Natural killer cell treated with Interleukin-12 subunit alpha and Interleukin-12 subunit beta and Interleukin-15 and Interleukin-18, amount 100 ng/mL, for 72 hours (primary cell): ENCODE results near the gene SAT1. TPM values are rescaled to one million over a fixed set of nuclear protein-coding genes. Genes with fewer than 3 reads are reported as not detected.
"Not testable (repeated sequence)": the region's sequence is repeated elsewhere in the genome, so short reads cannot be mapped to it uniquely, and the experiment has no call there.

Experiments used
- ATAC-seq, 2 donors: fragments of 150-1000 bp; cut with Tn5 transposase in 1 of 2; sonication (Bioruptor Pico), chemical (Tn5 transposase) in 1 of 2; 2 replicates each; pipeline ENCODE4 v1.10.0; 2021
- DNase-seq: peaks from one replicate; pipeline ENCODE4 v3.0.0; 2022; ENCODE audit warnings: low spot score
- H3K27ac Mint-ChIP-seq, 2 donors: 1 replicate in 1 of 2; 2 replicates in 1 of 2; pipeline ENCODE4 v1.8.0; 2022; ENCODE audit warnings: mixed read lengths in 2 of 2, mild to moderate bottlenecking in 1 of 2, moderate library complexity in 1 of 2
- H3K27me3 Mint-ChIP-seq, 2 donors: 1 replicate in 1 of 2; 2 replicates in 1 of 2; pipeline ENCODE4 v1.8.0; 2022; ENCODE audit warnings: mixed read lengths in 2 of 2
- H3K36me3 Mint-ChIP-seq: one replicate; pipeline ENCODE4 v1.8.0; 2022; ENCODE audit warnings: mixed read lengths
- H3K4me1 Mint-ChIP-seq, 2 donors: 1 replicate in 1 of 2; 2 replicates in 1 of 2; pipeline ENCODE4 v1.8.0; 2022; ENCODE audit warnings: low read depth in 2 of 2, mixed read lengths in 2 of 2, mild to moderate bottlenecking in 1 of 2
- H3K4me3 Mint-ChIP-seq: one replicate; pipeline ENCODE4 v1.8.0; 2022; ENCODE audit warnings: mixed read lengths
- H3K9me3 Mint-ChIP-seq: 2 replicates; pipeline ENCODE4 v1.8.0; 2022; ENCODE audit warnings: mixed read lengths
- total RNA-seq, 2 donors: library from RNA; stranded (reverse); gene quantifications; one replicate each; pipeline ENCODE4 v1.2.3, GENCODE V29; 2022

SAT1 gene
- total RNA-seq, 2 donors from 2014 or later, result 122 to 135 TPM

- H3K27me3 Mint-ChIP-seq, result no peaks in the 10 kb centered on the region
- no peaks in the 10 kb centered on the region for H3K36me3 Mint-ChIP-seq
- no peak for ATAC-seq
Measured at GRCh38 chrX:23764188-23764984, 18.6 kb upstream of the SAT1 start.

GRCh38 chrX:23765449-23765848 is 17.5 kb upstream of the SAT1 start:
- ATAC-seq (no peak), DNase-seq (no peak)
- Mint-ChIP-seq H3K36me3 (no peaks in the 10 kb centered on the region), H3K27me3 (no peaks in the 10 kb centered on the region), H3K9me3 (no peaks in the 10 kb centered on the region), H3K27ac (no peak overlapping the region), H3K4me1 (peaks cover 0 to 4% of the 10 kb centered on the region in 2 donors), H3K4me3 (no peak overlapping the region)

More at GRCh38 chrX:23764188-23764984, 18.6 kb upstream of the SAT1 start:
- Mint-ChIP-seq H3K9me3 (no peaks in the 10 kb centered on the region), H3K27ac (peak overlapping the region in 1 of 2 donors; percentile 38), H3K4me1 (peaks cover 0 to 4% of the 10 kb centered on the region in 2 donors), H3K4me3 (no peak overlapping the region)
- DNase-seq, result no peak

- Mint-ChIP-seq H3K4me3 (no peak overlapping the region), H3K27ac (no peak overlapping the region), H3K27me3 (no peaks in the 10 kb centered on the region), H3K9me3 (no peaks in the 10 kb centered on the region), H3K4me1 (peaks cover 0 to 4% of the 10 kb centered on the region in 2 donors), H3K36me3 (no peaks in the 10 kb centered on the region)
- ATAC-seq (no peak), DNase-seq (no peak)
Measured at GRCh38 chrX:23765868-23766267, 17.1 kb upstream of the SAT1 start.

GRCh38 chrX:23766650-23767551 is 16.1 kb upstream of the SAT1 start:
- no peak for DNase-seq

GRCh38 chrX:23770142-23770541 is 12.8 kb upstream of the SAT1 start:
- peaks cover 10% of the 10 kb centered on the region in 2 donors for H3K4me1 Mint-ChIP-seq
- DNase-seq (no peak), ATAC-seq (no peak)
- H3K9me3 Mint-ChIP-seq, result no peaks in the 10 kb centered on the region
- H3K27ac Mint-ChIP-seq, result no peak overlapping the region
- no peak overlapping the region for H3K4me3 Mint-ChIP-seq
- H3K27me3 Mint-ChIP-seq, result no peaks in the 10 kb centered on the region
- no peaks in the 10 kb centered on the region for H3K36me3 Mint-ChIP-seq

More at GRCh38 chrX:23766650-23767551, 16.1 kb upstream of the SAT1 start:
- no peaks in the 10 kb centered on the region for H3K27me3 Mint-ChIP-seq
- ATAC-seq, result peak; percentile 62 to 83
- peak overlapping the region; percentile 39 for H3K4me3 Mint-ChIP-seq
- no peaks in the 10 kb centered on the region for H3K36me3 Mint-ChIP-seq
- H3K4me1 Mint-ChIP-seq, result peaks cover 0 to 4% of the 10 kb centered on the region in 2 donors
- H3K27ac Mint-ChIP-seq, result peak overlapping the region in 1 of 2 donors; percentile 35
- H3K9me3 Mint-ChIP-seq, result no peaks in the 10 kb centered on the region

- not testable (repeated sequence) for DNase-seq, H3K9me3 Mint-ChIP-seq, H3K27me3 Mint-ChIP-seq, ATAC-seq, H3K4me3 Mint-ChIP-seq, H3K27ac Mint-ChIP-seq, H3K36me3 Mint-ChIP-seq
- H3K4me1 Mint-ChIP-seq, result peaks cover 10% of the 10 kb centered on the region in 2 donors
Measured at GRCh38 chrX:23771086-23771485, 11.9 kb upstream of the SAT1 start.

GRCh38 chrX:23773601-23774175 is 9.3 kb upstream of the SAT1 start:
- Mint-ChIP-seq H3K27ac (peak overlapping the region; percentile 95 to 97), H3K27me3 (no peaks in the 10 kb centered on the region), H3K4me1 (peaks cover 10% of the 10 kb centered on the region in 2 donors), H3K36me3 (no peaks in the 10 kb centered on the region), H3K9me3 (no peaks in the 10 kb centered on the region), H3K4me3 (peak overlapping the region; percentile 71)
- peak; percentile 85 to 86 for ATAC-seq
- no peak for DNase-seq

GRCh38 chrX:23776363-23776762 is 6.6 kb upstream of the SAT1 start:
- ATAC-seq, result no peak
- no peaks in the 10 kb centered on the region for H3K36me3 Mint-ChIP-seq
- no peak overlapping the region for H3K27ac Mint-ChIP-seq
- DNase-seq, result no peak
- no peaks in the 10 kb centered on the region for H3K27me3 Mint-ChIP-seq
- no peaks in the 10 kb centered on the region for H3K9me3 Mint-ChIP-seq
- no peak overlapping the region for H3K4me3 Mint-ChIP-seq
- H3K4me1 Mint-ChIP-seq, result peaks cover 10 to 20% of the 10 kb centered on the region in 2 donors

GRCh38 chrX:23779025-23779424 is 3.9 kb upstream of the SAT1 start:
- Mint-ChIP-seq H3K9me3 (no peaks in the 10 kb centered on the region), H3K27me3 (no peaks in the 10 kb centered on the region), H3K4me3 (no peak overlapping the region), H3K4me1 (peaks cover 16 to 24% of the 10 kb centered on the region in 2 donors), H3K27ac (peak overlapping the region in 1 of 2 donors; percentile 75), H3K36me3 (peaks cover 5% of the 10 kb centered on the region)
- no peak for DNase-seq
- ATAC-seq, result no peak

- H3K4me1 Mint-ChIP-seq, result peaks cover 22 to 31% of the 10 kb centered on the region in 2 donors
- ATAC-seq (no peak), DNase-seq (no peak)
- peak overlapping the region; percentile 96 for H3K4me3 Mint-ChIP-seq
- H3K27me3 Mint-ChIP-seq, result no peaks in the 10 kb centered on the region
- peaks cover 24% of the 10 kb centered on the region for H3K36me3 Mint-ChIP-seq
- H3K27ac Mint-ChIP-seq, result peak overlapping the region; percentile 96 to 97
- no peaks in the 10 kb centered on the region for H3K9me3 Mint-ChIP-seq
Measured at GRCh38 chrX:23782455-23782854, 518 bp upstream of the SAT1 start.

- Mint-ChIP-seq H3K4me1 (peaks cover 22 to 31% of the 10 kb centered on the region in 2 donors), H3K27me3 (no peaks in the 10 kb centered on the region), H3K4me3 (peak overlapping the region; percentile 96), H3K36me3 (peaks cover 24% of the 10 kb centered on the region), H3K9me3 (no peaks in the 10 kb centered on the region), H3K27ac (peak overlapping the region; percentile 96 to 97)
- DNase-seq (no peak), ATAC-seq (no peak)
Measured at GRCh38 chrX:23783589-23784469, 856 bp downstream of the SAT1 start.

GRCh38 chrX:23784470-23785331 is 1.7 kb downstream of the SAT1 start:
- ATAC-seq, result no peak
- peaks cover 24% of the 10 kb centered on the region for H3K36me3 Mint-ChIP-seq
- no peak for DNase-seq

More at GRCh38 chrX:23784470-23785331, 1.7 kb downstream of the SAT1 start:
- no peaks in the 10 kb centered on the region for H3K9me3 Mint-ChIP-seq
- peak overlapping the region; percentile 96 to 97 for H3K27ac Mint-ChIP-seq
- no peaks in the 10 kb centered on the region for H3K27me3 Mint-ChIP-seq
- peak overlapping the region; percentile 96 for H3K4me3 Mint-ChIP-seq
- H3K4me1 Mint-ChIP-seq, result peaks cover 22 to 26% of the 10 kb centered on the region in 2 donors
